GM19455 (cell line): ENCODE data around the gene FAM50A.
"Not testable (repeated sequence)": the region's sequence is repeated elsewhere in the genome, so short reads cannot be mapped to it uniquely, and the experiment has no call there.

Experiments
- ATAC-seq: cut with Tn5 transposase; IDR thresholded peaks from one replicate; pipeline ENCODE4 v1.9.1; 2021; ENCODE audit not compliant: unreplicated experiment

Gene FAM50A

DNA sequence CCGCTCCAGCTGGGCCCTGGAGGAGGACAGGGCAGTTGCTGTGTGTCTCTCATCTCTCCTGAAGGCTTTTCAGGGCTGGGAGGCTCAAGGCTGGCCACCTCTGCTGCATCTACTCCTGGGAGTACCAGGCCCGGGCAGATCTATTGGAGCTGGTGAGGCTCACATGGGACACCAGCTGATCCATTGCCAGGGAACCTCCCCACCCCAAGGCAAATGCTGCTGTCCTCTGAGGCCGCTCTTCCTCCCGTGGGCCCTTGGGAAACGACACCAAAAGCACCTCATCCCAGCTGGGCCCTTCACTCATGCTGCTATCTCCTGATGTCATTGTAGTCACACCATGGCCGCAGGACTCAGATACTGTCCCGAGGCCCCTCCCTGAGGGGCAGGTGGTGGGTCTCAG lies 38.8 kb downstream of the FAM50A start:
- ATAC-seq: no peak

DNA sequence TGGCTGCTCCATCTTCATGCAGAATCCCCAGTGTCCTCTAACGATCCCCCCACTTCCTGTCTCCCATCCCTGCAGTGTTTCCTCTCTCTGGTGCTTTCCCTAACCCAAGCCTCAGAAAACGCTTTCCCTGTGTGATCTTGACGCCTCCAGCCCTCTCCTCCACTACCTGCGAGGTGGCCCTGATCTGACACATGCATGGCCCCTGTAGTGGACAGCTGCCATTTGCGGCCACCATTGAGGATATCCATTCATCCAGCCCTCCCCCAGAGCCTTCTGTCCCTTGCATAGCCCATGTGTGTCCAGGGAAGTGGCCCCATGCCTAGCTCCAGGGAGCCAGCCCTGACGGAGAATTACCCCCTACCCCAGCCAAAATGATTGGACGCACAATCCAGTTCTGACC lies 39.4 kb downstream of the FAM50A start:
- ATAC-seq: no peak

DNA sequence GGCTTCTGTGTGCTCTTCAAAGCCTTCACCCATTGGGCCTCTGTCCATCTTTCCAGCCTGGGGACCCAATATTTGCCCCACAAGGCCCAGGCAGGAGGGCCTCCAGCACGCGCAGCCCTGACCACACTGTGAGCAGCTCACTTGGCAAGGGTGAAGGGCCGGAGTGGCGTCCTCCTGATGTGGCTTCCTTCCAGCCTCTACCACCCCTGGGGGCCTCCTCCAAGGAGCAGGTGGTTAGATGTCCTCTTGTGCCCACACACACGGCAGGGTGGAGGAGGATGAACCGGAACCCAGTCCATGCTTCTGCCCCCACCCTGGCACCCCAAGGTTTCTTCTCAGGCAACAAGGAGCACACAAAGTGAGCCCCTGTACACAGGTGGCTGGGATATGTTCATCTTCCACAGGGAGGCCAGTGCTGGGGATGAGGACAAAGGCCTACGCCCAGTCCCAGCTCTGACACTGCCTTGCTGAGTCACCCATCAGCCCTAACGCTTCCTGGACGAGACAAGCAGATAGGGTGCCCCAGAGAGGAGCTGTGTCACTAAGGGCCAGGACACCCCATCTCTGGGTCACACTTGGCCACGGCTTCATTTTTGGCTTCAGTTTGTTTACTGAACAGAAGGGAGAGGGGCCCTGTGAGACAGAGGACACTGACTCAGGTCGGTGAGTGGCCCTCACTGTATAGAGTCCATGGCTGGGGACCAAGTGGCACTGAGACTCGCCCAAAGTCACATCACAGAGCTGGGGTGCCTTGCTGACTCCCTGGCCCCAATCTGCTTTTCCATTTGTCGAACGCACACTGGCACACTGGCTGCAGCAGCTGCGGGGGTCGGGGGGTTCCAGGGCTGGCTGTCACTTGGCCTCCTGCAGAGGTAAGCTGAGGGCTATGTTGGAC lies 40.6 kb downstream of the FAM50A start:
- ATAC-seq: no peak

- no peak for ATAC-seq
Measured at GRCh38 chrX:154485150-154486051, 41.5 kb downstream of the FAM50A start.

GRCh38 chrX:154486052-154486395 lies 42.1 kb downstream of the FAM50A start:
- no peak for ATAC-seq

DNA sequence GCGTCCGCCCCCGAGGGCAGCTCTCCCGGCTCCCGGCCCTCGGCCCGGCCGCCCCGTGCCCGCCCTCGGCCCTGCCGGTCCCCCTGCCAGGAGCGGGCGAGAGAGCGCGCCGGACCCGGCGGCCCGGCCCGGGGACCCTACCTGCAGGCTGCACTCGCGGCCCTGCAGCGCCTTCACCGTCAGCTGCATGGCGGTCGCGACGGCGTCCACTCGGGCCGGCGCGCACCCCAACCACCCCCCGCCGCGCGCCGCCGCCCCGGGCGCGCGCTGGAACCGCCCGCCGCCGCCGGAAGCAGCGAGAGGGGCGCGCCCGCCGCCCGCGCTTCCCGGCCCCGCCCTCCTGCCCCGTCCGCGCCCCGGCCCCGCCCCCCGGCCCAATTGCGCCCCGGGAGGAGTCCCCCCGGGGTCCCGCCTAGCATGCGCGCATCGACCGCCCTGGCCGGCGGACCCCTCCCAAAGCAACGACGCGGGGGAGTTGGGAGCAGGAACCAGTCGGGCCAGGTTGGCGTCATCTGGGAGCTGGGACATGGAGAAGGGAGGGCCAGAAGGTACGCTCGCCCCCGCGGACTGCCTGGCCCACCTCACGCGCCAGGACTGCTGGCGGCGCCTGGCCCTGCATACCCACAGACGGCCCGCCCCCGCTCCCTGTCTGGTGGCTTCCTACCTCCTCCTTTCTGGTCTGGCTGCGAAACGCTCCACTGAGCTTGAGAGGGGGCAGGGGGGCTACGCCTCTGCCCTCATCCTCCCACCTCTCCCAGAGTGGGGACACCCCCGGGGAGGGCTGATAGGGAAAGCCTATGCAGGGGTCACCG lies 42.7 kb downstream of the FAM50A start, which contains the start of gene UBL4A:
UBL4A (minus strand) TSS at position 220 of the 812 bp plus-strand sequence; CDS start at position 189, 31 bp downstream.
- ATAC-seq: peak; percentile 33

DNA sequence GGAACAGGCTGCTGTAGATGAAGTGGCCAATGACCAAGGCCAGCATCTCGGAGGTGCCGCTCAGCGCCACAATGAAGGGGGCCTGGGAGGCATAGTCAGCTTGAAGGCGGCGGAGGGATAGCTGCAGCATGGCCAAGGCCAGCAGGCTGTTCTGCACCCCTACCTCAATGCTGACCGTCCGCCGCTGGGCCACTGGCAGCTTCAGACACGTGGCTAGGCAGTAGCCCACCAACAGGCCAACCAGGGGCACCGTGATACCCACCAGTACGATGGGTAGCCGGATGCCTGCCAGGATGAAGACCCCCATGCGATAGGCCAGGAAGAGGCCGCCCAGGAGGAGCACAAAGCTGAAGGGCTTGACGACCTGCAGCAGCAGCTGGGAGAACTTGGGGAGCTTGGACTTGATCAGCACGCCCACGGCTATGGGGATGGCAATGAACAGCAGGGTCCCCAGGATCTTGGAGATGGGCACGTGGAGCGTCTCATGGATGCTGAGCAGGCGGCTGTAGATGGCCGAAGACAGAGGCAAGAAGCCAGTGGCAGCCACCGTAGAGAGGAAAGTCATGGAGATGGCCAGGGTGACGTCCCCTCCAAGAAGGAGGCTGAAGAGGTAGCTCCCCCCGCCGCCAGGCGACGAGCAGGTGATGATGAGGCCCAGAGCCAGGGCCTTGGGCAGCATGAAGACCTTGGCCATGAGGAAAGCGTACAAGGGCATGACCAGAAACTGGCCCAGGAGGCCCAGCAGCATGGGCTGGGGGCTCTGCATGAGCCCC lies 43.8 kb downstream of the FAM50A start:
- no peak for ATAC-seq

- no peak for ATAC-seq
Measured at GRCh38 chrX:154488336-154489075, 44.6 kb downstream of the FAM50A start.

- ATAC-seq: no peak
Measured at GRCh38 chrX:154489182-154489581, 45.2 kb downstream of the FAM50A start.

DNA sequence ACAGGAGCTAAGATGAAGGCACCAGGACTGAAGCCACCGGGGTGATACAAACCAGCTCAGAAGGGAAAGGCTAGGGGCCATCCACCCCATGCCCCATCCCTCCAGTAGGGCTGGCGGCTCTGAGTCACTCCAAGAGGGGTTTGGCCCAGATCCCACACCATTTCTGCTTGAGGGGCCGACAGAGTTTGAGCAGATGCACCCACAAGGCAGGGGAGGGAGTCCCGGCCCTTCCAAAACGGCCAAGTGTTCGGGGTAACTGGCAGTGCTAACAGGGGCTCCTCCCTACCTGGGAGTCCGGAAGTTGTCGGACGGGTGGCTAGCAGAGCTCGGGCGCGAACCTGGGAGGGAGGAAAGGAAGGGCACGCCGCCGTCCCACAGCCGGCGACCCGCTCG lies 46.1 kb downstream of the FAM50A start:
- peak; percentile 29 for ATAC-seq

- peak; percentile 75 for ATAC-seq
Measured at GRCh38 chrX:154490414-154491083, 46.6 kb downstream of the FAM50A start, which contains the start of gene SLC10A3. Gene SLC10A3 (minus strand): TSS chrX:154490629. CDS start chrX:154488940, 1,689 bp downstream.

DNA sequence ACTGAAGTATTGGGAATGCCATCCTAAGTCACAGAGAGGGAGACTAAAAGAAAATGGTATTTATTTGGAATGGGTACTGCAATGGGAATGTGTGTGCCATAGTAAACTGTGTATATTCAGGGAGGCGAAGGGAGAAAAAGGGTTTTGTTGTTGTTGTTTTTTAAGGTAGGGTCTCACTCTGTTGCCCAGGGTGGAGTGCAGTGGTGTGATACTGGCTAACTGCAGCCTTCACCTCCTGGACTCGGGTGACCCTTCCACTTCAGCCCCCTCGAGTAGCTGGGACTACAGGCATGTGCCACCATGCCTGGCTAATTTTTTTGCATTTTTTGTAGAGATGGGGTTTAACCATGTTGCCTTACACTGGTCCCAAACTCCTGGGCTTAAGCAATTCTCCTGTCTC lies 50.8 kb downstream of the FAM50A start:
- ATAC-seq: no peak

DNA sequence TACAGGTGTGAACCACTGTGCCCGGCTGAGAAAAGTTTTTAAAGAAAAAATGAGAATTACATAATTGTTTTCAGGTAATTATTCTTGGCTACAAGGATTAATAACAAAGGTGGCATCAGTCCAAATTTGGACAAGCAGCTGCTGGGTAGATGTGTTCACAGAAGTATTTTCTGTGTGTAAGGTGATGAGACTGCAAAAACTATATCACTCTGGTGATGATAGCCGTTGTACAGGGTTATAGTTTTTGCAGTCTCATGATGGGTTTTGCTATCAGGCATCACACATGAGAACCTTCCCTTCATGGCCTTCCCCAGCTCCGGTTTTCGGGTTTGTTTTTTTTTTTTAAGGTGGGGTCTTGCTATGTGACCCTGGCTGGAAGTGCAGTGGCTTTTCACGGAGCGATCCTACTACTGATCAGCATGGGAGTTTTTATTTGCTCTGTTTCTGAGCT lies 51.6 kb downstream of the FAM50A start:
- ATAC-seq: no peak

DNA sequence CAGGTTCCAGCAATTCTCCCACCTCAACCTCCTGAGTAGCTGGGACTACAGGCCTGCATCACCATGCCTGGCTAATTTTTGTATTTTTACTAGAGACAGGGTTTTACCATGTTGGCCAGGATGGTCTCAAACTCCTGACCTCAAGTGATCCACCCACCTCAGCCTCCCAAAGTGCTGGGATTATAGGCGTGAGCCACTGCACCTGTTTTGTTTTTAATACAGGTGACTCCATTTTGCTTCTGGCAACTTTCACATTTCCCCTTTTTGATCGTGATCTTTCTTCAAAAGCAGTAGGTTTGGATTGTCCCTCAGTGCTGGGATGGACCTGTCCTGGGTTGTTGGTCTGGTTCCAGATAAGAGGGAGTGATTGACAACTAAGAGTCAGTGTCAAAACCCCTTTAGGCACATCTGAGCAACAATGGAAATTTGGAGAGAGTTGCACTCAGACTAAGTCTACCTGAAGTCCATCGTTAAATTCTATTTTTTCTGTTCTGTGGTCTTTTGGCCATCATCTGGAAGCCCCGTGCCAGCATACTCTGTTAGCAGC lies 52.7 kb downstream of the FAM50A start:
- not testable (repeated sequence) for ATAC-seq
